ENCODE results near the gene FAM177B. TPM values are rescaled to one million over a fixed set of nuclear protein-coding genes. Genes with fewer than 3 reads are reported as not detected.

The FAM177B gene
- 0.44 TPM for total RNA-seq

DNA sequence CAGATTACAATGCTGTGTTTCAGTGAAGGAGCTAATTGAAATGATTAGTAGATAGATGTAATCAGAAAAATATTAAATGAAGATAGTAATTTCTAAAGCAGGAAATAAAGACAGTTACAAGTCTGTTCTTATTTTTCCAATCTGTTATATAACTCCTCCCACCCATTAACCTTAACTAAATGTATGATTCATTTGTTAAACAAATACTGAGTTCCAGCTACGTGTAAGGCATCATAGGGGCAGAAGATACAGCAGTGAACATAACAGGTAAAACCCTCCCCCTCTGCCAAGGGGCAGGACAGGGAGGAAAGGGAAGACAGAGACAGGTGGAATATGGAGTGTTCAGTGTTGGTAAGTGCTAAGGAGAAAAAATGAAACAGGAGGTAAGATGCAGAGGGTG is at the start of gene FAM177B:
Gene FAM177B, plus strand, starts transcription at position 231 of the 400 bp plus-strand sequence. CDS start 9,344 bp downstream, outside the sequence.
- no peak for DNase-seq (ENCODE audit: low spot score)

DNA sequence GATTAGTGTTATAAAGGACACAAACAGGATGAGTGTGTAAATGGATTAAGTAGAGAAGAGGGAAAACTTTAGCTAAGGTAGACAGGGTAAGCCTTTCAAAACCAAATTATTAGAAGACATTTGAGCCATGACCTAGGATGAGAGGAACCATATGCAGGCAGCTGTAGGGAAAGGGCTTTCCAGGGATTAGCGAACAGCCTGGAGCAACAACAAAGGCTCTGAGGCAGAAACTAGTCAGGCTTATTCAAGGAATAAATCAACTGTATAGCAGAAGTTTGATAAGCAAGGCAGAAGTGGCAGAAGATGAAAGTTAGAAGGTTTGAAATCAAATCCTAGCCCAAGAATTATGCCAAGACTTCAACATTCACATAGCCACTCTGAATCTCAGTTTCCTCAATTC is 46.0 kb upstream of the FAM177B start:
- no peak for DNase-seq (ENCODE audit: low spot score)

DNA sequence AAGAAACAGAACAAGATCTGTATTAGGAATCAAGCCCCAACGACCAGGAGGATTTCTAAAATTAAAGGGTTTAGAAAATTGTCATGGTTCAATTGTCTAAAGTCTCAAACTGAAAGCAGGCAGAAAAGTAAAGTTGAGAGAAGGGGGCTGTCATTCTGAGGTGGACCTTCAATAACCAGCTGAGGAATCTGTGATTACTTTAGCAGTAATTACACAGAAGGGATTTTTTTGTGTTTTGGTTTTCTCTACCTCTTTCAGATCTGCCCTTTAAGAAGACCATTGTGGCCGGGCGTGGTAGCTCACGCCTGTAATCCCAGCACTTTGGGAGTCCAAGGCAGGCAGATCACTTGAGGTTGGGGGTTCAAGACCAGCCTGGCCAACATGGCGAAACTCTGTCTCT is 42.1 kb upstream of the FAM177B start:
- no peak for DNase-seq (ENCODE audit: low spot score)

DNA sequence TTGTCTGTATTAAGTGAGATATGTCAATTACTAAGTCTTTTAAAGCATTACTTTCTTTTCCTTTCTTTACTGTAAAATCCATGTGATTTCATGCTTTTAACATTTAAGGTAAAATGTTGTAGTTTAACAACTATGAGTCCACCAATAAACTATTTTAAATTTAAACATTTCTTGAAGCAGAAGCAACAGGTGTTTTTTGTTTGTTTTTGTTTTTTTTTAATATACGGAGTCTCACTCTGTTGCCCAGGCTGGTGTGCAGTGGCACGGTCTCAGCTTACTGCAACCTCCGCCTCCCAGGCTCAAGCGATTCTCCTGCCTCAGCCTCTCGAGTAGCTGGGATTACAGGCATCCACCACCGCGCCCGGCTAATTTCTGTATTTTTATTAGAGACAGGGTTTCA is 40.3 kb upstream of the FAM177B start:
- no peak for DNase-seq (ENCODE audit: low spot score)

DNA sequence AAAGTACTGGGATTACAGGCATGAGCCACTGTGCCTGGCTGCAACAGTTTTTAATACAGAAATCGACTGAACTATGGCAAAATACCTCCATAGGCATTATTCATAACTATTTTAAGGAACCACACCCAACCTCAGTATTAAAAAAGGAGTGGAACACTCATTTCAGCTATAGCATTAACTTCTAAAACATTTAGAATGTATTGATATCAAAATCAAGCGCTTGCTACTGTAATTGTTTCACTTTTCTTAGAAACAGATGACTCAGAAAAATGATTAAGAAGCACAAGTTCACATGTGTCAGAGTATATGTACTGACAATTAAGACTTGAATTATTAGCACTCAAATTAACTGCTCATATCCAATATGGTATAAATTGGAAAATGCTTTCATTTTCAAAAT is 39.8 kb upstream of the FAM177B start:
- DNase-seq (ENCODE audit: low spot score): no peak

DNA sequence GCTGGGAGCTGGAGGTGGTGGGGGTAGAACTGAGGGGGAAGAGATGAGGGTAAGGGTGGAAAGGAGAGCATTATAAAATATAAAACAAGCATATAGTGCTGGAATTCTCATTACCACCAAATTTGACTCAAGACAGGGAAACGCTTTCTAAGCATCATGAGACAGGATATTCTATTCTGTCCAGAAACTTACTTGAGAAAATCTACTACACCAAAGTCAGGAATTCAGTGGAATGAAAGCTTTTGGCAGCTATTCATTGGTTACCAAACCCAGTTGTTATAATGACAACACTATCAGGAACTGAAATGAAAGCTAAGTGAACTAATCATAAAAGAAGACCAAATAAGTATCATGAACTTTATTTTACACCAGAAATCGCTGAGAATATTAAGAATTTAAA is 39.2 kb upstream of the FAM177B start:
- DNase-seq (ENCODE audit: low spot score): no peak

DNA sequence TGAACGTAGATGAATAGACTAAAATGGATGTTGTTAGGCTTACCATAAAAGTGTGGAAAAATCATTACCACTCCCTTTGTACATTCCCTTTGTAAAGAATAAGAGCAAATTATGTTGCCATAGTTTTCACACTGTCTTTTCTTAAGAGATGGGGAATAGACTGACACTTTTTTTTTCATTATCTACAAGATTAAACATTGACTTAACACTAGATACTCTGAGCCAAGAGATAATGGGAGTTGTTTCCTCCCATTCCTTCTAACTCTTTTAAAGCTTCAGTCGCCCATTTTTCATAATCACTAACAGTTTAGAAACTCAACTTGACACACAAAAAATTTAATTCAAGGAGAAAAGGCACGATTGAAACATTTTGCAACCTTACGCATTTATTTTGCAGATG is 34.8 kb upstream of the FAM177B start:
- no peak for DNase-seq (ENCODE audit: low spot score)

DNA sequence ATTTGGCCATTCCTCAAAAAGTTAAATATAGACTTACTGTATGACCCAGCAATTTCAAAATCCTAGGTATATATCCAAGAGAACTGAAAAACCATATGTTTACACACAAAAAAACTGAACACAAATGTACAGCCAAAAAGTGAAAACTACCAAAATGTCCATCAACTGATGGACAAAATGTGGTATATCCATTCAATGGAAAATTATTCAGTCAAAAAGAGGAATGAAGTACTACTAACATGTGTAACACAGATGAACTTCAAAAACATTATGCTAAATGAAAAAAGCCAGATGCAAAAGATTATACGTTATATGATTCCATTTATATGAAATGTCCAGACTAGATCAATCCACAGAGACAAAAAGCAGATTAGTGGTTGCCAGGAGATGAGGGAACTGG is 32.7 kb upstream of the FAM177B start:
- no peak for DNase-seq (ENCODE audit: low spot score)

DNA sequence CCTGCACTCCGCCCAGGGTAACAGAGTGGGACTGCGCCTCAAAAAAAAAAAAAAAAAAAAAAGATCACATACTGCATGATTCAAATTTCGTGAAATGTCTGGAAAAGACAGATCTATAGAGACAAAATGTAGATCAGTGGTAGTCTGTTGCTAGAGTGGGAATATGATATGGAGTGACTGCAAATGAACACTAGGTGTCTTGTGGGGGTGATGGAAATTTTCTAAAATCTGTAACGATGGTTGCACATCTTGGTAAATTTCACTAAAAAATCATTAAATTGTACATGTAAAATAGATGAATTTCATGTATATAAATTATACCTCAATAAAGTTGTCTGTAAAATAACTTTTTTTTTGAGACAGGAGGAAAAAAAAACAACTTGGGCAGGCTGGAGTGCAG is 30.2 kb upstream of the FAM177B start:
- DNase-seq (ENCODE audit: low spot score): no peak

DNA sequence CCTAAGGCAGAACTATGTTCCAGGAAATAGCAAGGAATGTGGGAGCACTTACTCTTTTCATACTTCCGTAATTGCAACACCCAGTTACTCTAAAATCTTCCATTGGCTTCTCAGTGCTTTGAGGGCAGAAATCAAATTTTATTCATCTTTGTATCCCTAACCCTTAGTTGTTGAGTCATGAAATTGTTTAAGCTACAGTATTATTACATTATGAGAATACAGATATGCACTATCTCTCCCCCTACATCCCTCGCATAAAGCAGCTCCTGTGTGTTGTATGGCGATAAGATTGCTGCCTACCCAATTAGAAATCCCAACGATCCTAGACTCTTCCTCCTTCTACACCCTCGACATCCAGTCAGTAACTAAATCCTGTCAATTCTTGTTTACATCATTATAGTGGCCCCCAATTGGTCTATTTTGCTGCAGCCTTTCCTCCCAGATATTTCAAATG is 27.3 kb upstream of the FAM177B start:
- DNase-seq (ENCODE audit: low spot score): no peak

DNA sequence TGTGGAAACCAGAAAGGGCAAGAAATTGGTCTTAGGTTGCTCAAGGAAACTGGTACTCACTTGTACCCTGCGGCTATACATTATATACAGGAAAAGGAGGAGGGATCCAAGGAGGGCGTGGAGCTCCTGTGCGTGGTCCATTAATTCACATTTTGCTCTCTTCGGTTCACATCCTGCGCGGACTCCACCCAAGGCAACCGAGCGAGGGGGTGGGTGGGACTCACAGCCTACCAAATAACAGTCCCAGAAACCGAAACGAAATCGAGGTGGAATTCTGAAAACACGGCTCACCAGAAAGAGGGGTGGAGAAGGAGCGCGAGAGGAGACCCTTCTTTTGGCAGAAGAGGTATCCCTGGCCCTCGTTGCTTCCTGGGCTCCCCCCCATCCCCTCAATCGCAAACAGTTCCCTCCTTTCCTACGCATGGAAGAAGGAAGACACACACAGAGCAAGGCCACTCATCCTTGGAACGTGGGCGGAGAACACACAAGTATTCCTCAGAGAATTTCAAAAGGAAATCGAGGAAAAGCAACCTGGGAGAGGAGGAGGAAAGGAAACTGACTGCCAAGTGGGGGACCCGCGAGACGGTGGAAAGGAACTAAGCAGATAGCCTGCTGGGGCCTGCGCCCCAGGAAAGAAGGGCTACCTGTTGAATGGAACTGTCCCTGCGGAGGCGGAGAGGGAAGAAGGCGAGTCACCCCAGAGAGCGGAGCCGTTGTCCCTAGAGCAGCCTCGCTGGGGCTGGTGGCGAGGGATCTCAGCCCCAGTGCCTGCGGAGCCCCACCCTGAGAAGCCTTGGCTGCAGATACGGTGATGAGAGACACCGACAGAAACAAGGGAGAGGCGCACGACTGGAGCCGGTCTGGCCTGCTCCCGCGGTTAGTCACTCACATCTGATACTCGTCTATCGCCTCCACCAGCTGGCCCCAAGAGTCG is 25.4 kb upstream of the FAM177B start:
- peak; percentile 61 for DNase-seq (ENCODE audit: low spot score)

DNA sequence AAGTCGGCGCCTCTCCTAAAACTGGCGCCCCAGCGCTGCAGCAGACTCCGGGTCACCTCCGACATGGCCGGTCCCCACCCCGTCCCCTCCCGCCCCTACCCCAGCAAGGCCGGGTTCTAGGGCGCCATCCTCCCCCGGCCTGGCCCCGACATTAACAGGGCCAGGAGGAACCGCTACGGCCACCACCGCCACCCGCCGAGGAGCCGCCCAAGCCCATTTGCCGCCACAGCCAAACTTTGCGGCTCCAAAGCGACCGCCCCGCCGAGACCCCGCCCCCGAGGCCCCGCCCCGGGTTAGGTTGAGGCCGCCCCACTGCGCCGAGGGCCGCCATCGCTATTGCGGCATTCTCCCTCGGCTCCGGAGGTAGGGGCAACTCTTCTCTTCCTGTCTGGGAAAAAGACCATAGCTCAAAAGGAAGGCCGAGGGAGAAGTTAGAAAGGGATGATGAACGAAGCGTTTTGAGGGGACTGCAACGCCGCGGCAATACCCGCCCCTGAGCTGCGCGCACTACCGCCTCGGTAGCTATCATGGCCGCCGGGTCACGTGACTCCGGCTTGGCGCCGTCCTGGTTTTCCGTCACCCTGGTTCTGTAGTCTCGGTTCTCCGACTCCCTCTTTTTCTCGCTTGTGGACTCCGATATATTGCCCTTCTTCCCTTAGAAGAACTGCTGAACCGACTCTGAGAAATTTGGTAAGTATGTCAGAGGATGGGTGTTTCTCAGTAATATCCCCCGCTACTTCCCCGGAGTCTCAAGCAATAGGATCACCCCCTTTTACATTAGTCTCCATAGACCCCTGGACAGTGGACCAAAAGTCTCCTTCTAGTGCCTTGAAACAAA is 24.5 kb upstream of the FAM177B start, which contains the start of the genes AIDA and BROX:
Gene AIDA, minus strand, starts transcription at position 239 of the 838 bp plus-strand sequence. Its CDS starts 174 bp downstream, at position 65.
Gene BROX, plus strand, starts transcription at position 312 of the 838 bp plus-strand sequence. CDS start 3,136 bp downstream, outside the sequence.
- DNase-seq (ENCODE audit: low spot score): peak; percentile 96

DNA sequence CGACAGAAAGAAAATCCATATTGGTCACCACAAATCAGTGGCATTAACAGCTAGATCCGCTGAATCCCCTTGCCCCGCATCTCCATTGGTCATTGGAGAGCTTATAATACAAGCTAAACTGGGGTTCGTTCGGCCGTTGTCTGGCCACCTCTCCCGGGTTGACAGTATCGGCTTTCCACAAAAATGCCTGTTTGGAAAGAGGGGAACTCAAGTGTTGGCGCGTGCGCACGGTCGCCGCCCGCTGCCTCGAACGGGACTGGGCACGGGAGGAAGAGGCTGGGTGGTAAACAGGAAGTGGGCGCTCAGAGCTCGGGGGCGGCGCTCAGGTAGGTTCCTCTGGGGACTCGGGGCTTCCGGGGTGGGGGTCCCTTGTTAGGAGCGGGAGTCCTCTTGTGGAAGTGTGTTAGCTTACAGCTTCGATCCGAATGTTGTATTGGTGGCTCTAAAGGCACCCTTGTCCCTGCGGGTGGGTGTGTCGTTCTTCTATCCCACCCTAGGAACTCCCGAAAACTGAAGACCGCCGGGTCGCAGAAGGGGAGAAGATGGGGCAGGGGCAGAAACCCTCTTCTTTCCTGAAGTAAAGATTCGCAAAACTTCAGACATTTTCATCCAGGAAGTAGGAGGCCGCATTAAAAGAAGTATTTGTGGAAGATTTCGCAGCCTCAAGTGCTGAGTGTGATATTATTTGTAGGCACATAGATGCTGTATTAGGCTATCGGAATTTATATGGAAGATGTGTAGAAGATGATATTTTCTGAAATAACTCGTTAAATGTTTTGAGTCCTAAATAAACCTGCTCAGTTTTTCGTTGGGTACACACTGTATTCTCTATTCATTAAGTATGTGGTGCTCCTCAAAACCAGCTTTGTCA is 23.7 kb upstream of the FAM177B start:
- DNase-seq (ENCODE audit: low spot score): peak; percentile 96

DNA sequence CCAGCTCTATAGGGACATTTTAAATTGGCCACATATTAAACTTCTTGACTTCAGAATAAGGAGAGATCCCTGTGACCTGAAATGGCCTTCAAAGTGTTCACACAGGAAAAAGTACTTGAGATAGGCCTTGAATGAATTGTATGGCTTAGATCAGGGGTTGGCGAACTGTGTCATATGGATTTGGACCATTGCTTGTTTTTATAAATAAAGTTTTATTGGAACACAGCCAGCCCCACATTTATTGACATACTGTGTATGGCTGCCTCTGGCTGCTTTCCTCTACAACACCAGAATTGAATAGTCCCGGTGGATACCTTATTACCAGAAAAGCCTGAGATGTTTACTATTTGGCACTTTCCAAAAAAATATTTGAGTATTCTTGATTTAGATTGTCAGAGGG is 20.6 kb upstream of the FAM177B start:
- no peak for DNase-seq (ENCODE audit: low spot score)

DNA sequence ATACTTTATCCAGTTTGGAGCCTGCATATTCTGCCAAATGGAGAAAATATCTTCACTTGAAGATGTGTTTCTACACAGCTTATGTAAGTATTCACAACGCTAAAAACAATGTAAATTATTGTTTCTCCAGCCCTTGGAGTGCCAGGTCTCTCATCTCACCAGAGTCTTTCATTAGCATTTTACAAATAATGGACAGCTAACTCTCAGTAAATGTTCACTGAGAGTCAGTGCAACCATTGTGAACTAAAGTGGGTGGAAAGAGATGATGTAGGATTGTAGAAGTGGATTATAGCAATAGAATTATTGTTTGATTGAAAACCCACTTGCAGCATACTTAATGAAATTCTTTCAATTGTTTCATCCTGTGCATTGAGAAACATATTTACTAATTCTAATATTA is 8.3 kb upstream of the FAM177B start:
- no peak for DNase-seq (ENCODE audit: low spot score)

DNA sequence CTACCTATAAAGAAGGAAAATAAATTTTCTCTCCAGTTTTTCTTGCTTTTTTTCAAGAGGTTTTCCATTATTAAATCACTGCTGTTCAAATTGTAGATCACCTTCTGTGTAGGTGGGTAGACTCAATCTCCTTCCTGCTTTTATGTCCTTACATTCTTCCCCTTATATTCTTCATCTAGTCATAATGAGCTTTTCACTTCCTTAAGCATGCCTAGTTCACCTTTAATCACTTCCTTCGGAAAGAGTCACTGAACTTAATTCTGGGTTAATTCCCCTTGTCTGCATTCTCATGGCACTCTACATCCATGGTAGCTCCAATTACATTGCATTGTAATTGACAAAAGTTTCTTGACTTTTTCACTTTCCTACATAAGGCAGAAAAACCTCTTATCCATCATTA is 6.1 kb upstream of the FAM177B start:
- no peak for DNase-seq (ENCODE audit: low spot score)

DNA sequence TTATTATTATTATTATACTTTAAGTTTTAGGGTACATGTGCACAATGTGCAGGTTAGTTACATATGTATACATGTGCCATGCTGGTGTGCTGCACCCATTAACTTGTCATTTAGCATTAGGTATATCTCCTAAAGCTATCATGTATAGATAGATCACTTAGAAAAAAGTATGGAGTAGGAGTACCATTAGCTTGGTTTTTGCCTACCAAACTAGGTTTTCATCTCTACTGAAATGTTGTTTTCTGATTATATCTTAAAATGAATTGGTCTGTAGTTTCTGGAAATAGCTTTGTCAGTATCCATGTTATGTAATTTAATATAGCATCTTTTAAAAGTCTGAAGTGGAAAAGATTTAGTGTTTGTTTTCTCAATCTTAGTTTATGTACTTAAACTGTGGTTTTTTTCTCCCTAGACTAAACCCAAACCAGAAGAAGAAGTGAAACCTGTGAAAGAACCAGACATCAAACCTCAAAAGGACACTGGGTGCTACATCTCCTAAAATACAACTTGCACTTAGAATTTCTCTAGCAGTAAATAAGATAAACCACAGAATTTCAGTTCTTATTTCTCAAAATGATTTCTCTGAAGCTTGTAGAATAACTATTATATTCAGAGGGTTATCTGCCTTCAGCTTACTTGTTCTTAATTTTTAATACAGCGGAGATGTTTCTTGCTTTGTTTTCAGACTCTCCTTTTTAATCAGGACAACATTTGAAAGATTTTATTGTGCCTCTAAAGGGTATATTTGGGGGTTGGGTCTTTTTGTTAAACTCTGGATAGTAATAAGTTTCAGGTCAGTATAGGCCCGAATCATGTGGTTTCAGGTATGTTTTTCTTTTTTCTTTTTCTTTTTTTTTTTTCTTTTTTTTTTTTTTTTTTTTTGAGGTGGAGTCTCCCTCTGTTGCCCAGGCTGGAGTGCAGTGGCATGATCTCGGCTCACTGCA is 4.5 kb upstream of the FAM177B start:
- no peak for DNase-seq (ENCODE audit: low spot score)

DNA sequence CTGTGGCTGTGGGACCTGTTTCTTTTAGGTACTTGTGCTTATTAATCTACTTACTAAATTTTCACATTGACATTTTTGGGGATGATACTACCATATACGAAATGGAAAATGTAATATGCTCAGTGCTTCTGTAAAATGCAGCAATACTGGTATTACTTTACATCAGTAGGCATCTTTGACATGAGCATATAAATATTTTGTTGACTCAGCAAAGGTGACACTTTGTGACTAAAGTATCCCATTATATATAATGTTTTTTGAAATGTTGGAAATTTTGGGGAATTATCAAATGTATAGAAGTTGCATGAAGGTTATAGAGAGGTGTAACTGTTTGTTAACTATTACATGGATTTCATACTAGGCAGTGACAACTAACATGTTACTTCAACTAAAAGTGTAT is 2.3 kb upstream of the FAM177B start:
- no peak for DNase-seq (ENCODE audit: low spot score)

DNA sequence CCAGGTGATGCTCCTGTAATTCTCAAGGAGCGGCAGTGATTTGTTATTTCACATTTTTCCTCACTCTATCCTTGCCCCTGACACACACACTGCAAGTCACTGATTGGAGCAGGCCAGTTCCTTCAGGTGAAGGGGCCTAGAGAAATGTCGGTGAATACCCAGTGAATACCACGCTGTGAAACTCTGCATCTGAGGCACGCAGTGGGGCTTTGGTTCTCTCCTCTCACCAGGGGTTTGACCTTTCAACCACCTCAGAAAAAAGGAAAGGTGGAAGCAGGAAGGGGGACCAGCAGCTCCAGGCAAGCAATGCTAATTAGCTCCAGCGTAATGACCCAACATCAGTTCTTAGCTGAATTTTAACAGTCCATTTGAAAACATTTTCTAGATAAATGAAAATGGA is 532 bp upstream of the FAM177B start:
- DNase-seq (ENCODE audit: low spot score): no peak

DNA sequence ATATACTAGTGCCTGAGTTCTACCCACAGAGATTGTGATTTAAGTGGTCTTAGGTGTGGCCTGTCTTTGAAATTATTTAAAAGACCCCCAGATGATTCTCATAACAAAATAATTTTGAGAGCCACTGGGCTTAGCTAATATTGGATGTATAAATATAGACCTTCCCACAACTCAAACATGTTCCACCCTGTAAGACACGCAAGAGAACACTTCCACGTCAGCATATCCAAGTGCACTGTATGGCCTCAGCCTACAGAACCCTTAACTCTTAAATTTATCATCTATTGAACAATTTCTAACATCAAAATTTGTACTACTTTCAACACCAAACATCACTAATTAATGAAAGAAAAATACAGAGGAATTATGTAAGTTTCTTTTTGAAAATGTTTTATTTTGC is 2.5 kb downstream of the FAM177B start:
- DNase-seq (ENCODE audit: low spot score): no peak

Measured in ureter (tissue), 1 donor.